ENCODE measurements around the gene DEAF1.
A peak's percentile ranks its signal among the peaks of the same experiment; 100 is the strongest.

DEAF1 gene

DNA sequence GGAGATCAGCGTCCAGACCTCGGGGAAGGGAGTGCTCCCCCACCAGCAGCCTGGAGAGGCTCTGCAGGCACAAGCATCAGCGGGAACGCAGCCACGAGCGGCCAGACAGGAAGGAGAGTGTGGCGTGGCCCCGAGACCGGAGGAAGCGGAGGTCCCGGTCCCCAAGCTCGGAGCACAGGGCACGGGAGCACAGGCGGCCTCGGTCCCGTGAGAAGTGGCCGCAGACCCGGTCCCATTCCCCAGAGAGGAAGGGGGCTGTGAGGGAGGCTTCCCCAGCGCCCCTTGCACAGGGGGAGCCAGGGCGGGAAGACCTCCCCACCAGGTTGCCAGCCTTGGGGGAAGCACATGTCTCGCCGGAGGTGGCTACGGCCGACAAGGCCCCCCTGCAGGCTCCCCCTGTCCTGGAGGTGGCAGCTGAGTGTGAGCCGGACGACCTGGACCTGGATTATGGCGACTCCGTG is 86.2 kb downstream of the DEAF1 start:
- no peak for DNase-seq

DNA sequence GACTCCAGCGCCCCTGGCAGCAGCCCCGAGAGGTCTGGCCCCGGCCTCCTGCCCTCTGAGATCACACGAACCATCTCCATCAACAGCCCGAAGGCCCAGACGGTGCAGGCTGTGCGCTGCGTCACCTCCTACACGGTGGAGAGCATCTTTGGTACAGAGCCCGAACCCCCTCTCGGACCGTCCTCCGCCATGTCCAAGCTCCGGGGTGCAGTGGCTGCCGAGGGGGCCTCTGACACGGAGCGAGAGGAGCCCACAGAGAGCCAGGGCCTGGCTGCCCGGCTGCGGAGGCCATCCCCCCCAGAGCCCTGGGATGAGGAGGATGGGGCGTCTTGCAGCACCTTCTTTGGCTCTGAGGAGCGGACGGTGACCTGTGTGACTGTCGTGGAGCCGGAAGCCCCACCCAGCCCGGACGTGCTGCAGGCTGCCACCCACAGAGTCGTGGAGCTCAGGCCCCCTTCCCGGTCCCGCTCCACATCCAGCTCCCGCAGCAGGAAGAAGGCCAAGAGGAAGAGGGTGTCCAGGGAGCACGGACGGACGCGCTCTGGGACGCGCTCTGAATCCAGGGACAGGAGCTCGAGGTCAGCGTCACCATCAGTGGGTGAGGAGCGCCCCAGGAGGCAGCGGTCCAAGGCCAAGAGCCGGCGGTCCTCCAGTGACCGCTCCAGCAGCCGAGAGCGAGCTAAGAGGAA is 86.9 kb downstream of the DEAF1 start:
- DNase-seq = no peak

DNA sequence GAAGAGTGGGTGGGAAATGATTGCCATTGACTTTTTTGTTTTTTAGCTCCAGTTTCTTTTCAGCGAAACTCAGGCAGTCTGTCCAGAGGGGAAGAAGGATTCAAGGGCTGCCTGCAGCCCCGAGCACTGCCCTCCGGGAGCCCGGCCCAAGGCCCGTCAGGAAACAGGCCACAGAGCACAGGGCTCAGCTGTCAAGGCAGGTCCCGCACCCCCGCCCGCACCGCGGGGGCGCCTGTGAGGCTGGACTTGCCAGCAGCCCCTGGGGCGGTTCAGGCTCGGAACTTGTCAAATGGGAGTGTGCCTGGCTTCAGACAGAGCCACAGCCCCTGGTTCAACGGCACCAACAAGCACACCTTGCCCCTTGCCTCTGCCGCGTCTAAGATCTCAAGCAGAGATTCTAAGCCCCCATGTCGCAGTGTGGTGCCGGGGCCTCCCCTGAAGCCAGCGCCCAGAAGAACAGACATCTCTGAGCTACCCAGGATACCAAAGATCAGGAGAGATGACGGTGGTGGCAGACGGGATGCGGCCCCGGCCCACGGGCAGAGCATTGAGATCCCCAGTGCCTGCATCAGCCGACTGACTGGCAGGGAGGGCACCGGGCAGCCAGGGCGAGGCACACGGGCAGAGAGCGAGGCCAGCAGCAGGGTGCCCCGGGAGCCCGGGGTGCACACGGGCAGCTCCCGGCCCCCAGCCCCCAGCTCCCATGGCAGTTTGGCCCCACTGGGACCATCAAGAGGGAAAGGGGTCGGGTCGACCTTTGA is 87.8 kb downstream of the DEAF1 start:
- no peak for DNase-seq

DNA sequence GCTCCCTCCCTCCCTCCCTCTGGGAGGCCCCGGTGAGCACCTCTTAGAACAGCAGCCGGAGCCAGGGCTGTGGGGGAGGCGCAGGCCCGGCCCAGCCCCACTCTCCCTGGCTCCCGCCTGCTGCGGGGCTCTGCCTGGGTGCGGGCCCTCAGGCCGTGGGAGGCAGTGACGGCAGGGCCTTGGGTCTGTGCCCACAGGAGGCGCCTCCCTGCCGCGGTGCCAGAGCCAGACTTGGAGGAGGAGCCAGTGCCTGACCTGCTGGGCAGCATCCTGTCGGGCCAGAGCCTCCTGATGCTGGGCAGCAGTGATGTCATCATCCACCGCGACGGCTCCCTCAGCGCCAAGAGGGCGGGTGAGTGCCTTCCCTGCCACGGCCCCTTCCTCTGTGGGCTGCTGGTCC is 88.8 kb downstream of the DEAF1 start:
- peak; percentile 18 for DNase-seq

DNA sequence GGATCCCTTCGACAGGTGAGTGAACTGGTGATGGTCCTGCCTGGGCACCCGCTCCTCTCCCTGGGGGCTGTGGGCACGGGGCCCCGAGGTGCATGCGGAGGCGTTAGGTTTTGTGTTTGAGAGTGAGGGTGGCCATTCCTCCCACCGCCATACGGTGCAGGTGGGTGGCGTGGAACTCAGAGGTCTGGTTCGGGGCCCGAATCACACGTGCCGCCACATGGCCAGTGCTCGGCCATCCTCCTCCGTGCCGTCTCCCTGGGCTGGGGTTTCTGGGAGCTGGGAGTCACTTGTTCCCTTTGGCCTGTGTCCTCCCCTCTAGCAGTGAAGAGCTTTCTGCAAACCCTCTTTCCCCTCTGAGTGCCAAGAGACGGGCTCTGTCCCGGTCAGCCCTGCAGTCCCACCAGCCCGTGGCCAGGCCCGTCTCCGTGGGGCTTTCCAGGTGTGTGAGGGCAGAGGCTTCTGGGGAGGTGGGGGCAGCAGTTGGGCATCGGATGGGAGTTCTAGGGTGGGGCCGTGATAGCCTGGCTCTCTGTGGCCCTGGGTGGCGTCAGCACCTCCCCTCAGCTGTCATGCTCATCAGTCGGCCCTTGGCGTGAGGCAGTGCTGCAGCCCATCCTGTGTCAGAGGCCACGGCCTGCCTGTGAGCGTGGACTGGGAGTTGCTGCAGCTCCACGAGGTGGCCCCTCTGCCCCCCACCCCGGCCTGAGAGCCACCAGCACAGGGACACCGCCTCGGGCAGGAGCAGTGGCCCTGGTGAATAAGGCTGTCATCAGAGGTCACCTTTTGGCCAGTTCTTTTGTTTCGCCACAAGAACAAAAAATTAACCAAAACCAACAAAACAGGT is 89.5 kb downstream of the DEAF1 start:
- DNase-seq = no peak

DNA sequence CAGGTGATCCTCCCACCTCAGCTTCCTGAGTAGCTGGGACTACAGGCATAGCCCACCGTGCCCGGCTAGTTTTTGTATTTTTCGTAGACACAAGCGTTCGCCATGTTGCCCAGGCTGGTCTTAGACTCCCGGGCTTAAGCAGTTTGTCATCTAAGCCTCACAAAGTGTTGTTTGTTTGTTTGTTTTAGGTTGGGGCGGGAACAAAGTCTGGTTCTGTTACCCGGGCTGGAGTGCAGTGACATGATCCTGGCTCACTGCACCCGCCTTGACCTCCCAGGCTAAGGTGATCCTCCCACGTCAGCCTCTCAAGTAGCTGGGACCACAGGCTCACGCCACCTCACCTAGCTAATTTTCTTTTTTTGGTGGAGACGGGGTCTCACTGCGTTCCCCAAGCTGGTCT is 91.9 kb downstream of the DEAF1 start:
- no peak for DNase-seq

DNA sequence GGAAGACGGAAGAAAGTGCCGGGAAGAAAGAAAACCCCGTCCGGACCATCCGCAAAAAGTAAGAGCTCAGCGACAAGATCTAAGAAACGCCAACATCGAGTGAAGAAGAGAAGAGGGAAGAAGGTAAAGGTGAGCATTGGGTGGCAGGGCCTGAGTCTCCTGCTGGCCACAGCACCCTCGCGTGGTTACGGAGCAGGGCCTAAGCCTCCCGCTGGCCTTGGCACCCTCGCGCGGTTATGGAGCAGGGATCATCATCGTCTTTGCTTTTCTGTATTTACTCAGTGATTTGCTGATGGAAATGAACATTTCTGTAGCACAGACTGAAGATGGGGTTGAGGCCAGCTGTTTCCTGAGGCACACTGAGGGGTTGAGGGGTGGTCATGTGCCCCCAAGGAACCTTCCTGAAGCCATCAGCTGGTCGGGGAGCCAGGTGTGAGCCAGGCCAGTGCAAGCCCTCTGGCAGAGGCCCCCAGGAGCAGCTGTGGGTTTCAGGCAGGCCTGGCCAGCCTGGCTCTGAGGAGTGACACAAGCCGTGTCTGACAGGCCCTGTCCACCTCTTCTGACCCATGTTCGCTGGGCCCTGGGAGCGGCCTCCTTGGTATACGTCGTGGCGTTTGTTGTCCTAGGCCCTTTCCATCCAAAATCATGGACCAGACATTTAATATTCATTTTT is 93.3 kb downstream of the DEAF1 start:
- no peak for DNase-seq

DNA sequence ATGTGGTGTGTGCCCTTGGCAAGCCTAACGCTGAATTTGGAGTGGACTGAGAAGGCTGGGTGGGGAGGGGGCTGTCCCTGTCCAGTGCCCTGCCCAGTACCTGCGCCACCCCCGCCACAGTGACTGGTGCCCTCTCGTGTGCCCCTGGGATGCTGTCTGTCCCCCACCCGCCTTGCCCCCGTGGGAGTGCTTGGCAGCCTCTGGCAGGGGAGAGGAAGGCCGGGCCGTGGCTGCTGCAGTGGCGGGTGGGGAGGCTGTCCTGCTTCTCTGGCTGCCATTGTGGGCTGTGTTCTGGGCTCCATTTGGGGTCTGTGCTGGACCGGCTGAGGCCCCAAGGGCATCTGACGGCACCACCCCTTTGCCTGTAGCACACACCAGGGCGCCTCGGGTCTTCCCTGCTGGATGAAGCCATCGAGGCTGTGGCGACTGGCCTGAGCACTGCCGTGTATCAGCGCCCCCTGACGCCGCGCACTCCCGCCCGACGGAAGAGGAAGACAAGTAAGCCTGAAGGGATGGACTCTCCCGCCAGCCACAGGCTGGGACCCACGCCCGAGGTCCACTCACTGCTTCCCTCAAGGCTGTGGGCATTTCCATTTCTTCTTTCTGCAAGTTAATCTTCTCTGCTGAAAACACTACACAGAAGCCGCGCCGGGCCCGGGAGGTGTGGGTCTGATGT is 96.9 kb downstream of the DEAF1 start:
- no peak for DNase-seq

DNA sequence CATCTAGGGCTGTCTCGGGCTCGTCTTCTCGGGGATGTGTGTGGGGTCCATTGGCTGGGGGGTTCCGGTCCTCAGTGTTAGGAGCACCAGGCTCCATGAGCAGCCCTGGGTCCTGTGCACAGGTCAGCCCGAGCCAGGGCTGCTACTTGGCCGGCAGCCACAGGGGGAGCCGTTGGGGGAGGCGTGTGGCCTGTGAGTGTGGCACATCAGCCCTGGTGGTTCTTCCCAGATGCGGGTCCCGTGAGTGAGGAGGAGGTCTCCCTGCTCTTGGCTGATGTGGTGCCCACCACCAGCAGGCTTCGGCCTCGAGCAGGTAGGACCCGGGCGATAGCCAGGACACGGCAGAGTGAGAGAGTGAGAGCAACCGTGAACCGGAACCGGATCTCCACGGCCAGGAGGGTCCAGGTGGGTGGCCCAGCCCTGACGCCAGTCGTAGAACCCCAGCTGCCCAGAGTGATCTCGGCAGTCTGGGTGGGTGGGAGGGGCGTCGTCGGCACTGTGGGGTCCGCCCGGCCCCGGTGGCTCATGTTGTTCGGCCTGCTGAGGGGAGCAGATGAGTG is 97.8 kb downstream of the DEAF1 start:
- DNase-seq = no peak

DNA sequence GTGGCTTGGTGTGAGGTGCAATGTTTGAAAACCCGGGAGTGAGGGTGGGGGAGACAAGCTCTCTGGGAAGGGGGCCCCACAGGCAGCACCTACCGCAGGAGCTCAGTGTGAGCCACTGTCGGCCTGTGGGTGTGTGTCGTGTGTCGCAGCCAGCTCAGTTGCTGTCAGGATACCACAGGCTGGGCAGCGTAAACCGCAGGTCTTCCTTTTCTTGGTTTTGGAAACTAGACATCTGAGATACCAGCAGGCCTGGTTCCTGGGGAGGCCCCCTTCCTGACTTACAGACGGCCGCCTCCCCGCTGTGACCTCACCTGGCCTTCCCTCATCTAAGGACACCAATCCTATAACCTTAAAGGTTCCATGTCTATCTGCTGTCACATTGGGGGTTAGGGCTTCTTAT is 98.6 kb downstream of the DEAF1 start:
- no peak for DNase-seq

DNA sequence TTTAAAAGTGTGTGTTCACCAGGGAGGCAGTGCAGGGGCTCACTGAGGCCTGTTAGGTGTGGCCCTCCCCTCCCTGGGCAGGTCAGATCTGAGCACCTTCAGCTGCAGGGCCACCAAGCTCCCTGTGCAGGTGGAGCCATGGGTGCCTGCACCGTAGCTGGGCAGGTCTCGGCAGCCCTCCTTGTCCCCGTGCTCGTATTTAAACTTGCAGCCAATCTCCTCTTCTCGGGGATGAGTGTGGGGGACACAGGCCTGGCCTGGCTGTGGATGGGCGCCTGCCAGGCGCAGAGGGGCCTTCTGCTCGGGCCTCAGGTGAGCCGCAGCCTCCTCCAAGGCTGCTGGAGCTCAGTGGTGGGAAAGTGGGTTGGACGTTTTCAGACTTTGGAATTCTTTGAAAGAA is 99.6 kb downstream of the DEAF1 start:
- no peak for DNase-seq

All from DMS153 (cell line).